Activated CD4-positive, alpha-beta T cell treated with anti-CD3 and anti-CD28 coated beads, Interleukin-2, Interleukin-4, amounts not matched to agents 100 ng/mL and 50 ng/mL, durations not matched to agents 16 hours and 8 hours (primary cell): ENCODE data around the gene DAD1.
"Not testable (repeated sequence)": the region's sequence is repeated elsewhere in the genome, so short reads cannot be mapped to it uniquely, and the experiment has no call there.

ENCODE experiments used
- DNase-seq: peaks from one replicate; pipeline ENCODE4 v3.0.0-alpha.2; 2020; ENCODE audit warnings: low spot score

Gene DAD1

GRCh38 chr14:22589096-22589839, at the start of gene DAD1:
Gene DAD1, minus strand, starts transcription at chr14:22589224. Its CDS starts 67 bp downstream, at chr14:22589157.
- peak; percentile 100 for DNase-seq

GRCh38 chr14:22635980-22636379, 47.0 kb upstream of the DAD1 start:
- not testable (repeated sequence) for DNase-seq

GRCh38 chr14:22634233-22634900, 45.3 kb upstream of the DAD1 start:
- no peak for DNase-seq

GRCh38 chr14:22630486-22630885, 41.5 kb upstream of the DAD1 start:
- DNase-seq, result no peak

- DNase-seq, result no peak
Observed at GRCh38 chr14:22630066-22630465, 41.0 kb upstream of the DAD1 start.

GRCh38 chr14:22629361-22629760, 40.3 kb upstream of the DAD1 start:
- DNase-seq, result no peak

GRCh38 chr14:22627506-22628263, 38.7 kb upstream of the DAD1 start:
- no peak for DNase-seq

GRCh38 chr14:22626590-22626989, 37.6 kb upstream of the DAD1 start:
- DNase-seq, result no peak

GRCh38 chr14:22623047-22623446, 34.0 kb upstream of the DAD1 start:
- no peak for DNase-seq

GRCh38 chr14:22622255-22622654, 33.2 kb upstream of the DAD1 start:
- DNase-seq, result no peak

GRCh38 chr14:22615765-22616164, 26.7 kb upstream of the DAD1 start:
- DNase-seq, result not testable (repeated sequence)

GRCh38 chr14:22614240-22614799, 25.3 kb upstream of the DAD1 start:
- no peak for DNase-seq

- DNase-seq, result no peak
Observed at GRCh38 chr14:22613736-22614239, 24.8 kb upstream of the DAD1 start.

GRCh38 chr14:22613106-22613695, 24.2 kb upstream of the DAD1 start:
- DNase-seq, result no peak

- no peak for DNase-seq
Observed at GRCh38 chr14:22610931-22611330, 21.9 kb upstream of the DAD1 start.

- no peak for DNase-seq
Observed at GRCh38 chr14:22607291-22607690, 18.3 kb upstream of the DAD1 start.

GRCh38 chr14:22606380-22606779, 17.4 kb upstream of the DAD1 start:
- DNase-seq, result no peak

GRCh38 chr14:22602862-22603261, 13.8 kb upstream of the DAD1 start:
- DNase-seq, result no peak

GRCh38 chr14:22601996-22602395, 13.0 kb upstream of the DAD1 start:
- DNase-seq, result no peak

- DNase-seq, result no peak
Observed at GRCh38 chr14:22601456-22601855, 12.4 kb upstream of the DAD1 start.

GRCh38 chr14:22600027-22600426, 11.0 kb upstream of the DAD1 start:
- DNase-seq, result no peak

- DNase-seq, result no peak
Observed at GRCh38 chr14:22599349-22599748, 10.3 kb upstream of the DAD1 start.
